Measurements from ENCODE around the gene NAXD. TPM values are rescaled to one million over a fixed set of nuclear protein-coding genes. Genes with fewer than 3 reads are reported as not detected.

The NAXD gene
- total RNA-seq, 4 donors from 2014 or later, result 20.4 to 25.8 (median 24.2) TPM

DNA sequence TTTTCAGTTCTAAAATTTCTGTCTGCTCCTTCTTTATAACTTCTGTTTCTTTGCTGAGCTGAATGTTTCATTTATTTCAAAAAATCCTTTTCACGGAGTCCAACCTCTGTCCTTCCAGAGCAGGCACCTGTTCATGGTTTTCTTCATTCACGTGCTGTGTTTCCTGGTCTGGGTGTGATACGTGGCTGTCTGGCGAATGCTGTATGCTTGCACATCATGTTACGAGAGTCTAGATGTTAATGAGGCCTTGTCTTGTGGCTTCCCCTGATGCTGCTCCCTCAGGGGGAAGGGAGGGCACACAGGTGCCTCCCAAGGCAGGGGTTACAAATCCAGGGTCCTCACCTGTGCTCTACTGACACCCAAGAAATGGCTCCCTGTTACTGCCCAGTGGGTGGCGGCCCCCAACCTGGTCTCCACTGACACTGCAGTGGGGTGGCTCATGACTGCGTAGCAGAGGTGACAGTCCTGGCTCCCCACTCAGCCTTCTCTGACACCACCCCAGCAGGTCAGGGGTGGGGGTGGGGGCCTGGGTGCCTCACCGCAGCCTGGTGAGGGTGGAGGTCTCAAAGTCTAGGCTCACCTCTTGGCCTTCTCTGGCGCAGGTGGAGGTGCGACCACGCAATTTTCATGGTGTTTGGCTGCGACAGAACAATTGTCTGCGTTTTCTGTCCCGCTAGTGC, 33.7 kb upstream of the NAXD start:
- TF ChIP-seq, protein P1, sequence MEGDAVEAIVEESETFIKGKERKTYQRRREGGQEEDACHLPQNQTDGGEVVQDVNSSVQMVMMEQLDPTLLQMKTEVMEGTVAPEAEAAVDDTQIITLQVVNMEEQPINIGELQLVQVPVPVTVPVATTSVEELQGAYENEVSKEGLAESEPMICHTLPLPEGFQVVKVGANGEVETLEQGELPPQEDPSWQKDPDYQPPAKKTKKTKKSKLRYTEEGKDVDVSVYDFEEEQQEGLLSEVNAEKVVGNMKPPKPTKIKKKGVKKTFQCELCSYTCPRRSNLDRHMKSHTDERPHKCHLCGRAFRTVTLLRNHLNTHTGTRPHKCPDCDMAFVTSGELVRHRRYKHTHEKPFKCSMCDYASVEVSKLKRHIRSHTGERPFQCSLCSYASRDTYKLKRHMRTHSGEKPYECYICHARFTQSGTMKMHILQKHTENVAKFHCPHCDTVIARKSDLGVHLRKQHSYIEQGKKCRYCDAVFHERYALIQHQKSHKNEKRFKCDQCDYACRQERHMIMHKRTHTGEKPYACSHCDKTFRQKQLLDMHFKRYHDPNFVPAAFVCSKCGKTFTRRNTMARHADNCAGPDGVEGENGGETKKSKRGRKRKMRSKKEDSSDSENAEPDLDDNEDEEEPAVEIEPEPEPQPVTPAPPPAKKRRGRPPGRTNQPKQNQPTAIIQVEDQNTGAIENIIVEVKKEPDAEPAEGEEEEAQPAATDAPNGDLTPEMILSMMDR (IDR thresholded peaks at IDR 0.05), result no peak
- ATAC-seq (ENCODE audit: low FRiP score) (no peak), DNase-seq (ENCODE audit: low spot score) (no peak)

DNA sequence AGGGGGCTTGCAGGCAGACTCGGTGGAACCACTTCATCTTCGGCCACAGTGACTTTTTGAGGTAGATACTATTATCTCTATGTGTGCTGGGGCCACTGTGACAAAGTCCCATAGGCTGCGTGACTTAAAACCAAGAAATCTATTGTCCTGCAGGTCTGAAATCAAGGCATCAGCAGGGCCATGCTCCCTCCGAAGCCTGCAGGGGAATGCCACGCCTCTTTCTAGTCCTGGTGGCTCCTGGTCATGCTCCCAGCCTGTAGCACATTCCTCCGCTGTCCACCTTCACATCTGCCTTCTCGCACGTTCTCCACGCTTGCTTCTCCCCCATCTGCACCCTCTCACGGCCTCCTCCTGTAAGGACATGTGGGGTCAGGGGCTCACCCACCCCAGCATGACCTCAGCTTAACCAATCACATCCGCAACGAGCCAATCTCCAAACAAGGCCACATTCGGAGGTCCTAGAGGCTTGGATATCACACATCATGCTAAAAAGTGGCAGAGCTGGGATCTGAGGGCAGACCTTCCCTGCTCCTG, 32.9 kb upstream of the NAXD start:
- DNase-seq (ENCODE audit: low spot score), result no peak
- no peak for ATAC-seq (ENCODE audit: low FRiP score)
- TF ChIP-seq, protein P1 (IDR thresholded peaks at IDR 0.05), result no peak

DNA sequence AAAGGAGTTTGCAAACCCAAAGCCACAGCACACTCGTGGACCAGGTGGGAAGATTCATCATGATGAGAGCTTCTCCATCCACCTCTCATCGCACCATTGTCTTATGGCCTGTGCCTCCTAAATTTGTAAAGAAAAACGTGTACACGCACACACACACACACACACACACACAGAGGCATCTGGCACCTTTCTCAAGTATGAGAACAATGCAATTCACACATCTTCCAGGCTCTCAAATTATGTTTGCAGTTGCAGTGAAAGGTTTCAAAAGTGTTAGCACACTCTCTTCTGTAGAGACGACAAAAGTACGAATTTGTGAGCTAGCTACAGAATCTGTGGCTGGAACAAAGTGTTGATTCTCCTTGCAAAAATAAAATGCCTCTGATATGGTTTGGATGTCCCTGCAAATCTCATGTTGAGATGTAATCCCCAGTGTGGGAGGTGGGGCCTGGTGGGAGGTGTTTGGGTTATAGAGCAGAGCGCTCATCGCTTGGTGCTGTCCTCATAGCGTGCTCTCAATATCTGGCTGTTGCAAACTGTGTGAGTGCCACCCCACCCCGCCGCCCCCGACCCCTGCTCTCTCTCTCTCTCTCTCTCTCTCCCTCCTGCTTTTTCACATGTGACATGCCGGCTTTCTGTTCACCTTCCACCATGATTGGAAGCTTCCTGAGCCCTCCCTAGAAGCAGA, 32.0 kb upstream of the NAXD start:
- ATAC-seq (ENCODE audit: low FRiP score), result no peak
- no peak for DNase-seq (ENCODE audit: low spot score)
- TF ChIP-seq, protein P1 (IDR thresholded peaks at IDR 0.05), result no peak

DNA sequence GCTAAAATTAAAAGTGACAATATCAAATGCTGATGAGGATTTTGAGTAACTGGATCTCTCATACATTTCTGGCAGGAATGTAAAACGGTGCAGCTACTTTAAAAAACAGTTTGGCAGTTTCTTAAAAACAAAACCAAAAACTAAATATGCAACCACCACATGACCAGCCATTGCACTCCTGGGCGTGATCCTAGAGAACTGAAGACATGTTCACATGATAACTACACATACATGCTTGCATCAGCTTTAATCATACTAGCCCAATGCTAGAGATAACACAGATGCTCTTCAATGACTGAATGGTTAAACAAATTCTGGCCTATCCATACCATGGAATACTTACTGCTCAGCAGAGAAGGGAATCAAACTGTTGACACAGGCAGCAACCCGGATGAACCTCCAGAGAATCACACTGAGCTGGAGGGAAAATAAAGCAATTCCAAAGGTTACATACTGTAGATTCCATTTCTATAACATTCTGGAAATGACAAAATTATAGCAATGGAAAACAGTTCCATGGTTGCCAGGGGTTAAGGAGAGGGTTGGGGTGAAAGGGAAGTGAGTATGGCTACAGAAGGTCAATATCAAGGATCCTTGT, 25.5 kb upstream of the NAXD start:
- ATAC-seq (ENCODE audit: low FRiP score) (no peak), DNase-seq (ENCODE audit: low spot score) (no peak)
- TF ChIP-seq, protein P1 (IDR thresholded peaks at IDR 0.05), result no peak

DNA sequence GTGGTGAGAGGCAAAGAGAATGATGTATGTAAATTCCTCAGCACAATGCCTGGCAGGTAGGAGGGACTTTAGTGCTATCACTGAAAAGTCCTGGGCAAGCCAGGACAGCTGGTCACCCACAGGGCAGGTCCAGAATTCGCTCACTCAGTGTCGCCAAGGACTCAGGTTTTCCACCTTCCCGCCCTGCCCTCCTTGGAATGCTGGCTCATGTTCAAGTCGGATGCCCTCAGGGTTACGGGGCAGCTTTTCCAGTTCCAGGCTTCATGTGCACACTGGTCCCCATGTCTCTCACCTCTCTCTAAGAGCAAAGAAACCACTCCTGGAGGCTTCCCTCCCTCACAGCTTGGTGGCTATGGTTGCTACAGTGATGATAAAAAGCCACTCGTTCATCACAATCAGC, 24.8 kb upstream of the NAXD start:
- DNase-seq (ENCODE audit: low spot score) (no peak), ATAC-seq (ENCODE audit: low FRiP score) (no peak)
- TF ChIP-seq, protein P1 (IDR thresholded peaks at IDR 0.05), result no peak

GRCh38 chr13:110592665-110593064, 22.7 kb upstream of the NAXD start:
- TF ChIP-seq, protein P1 (IDR thresholded peaks at IDR 0.05), result no peak
- ATAC-seq (ENCODE audit: low FRiP score) (no peak), DNase-seq (ENCODE audit: low spot score) (no peak)

Data from omental fat pad (tissue), 4 donors.